Measurements from ENCODE around the gene SNX13. TPM values are rescaled to one million over a fixed set of nuclear protein-coding genes. Genes with fewer than 3 reads are reported as not detected.

SNX13 gene
- total RNA-seq, 4 donors from 2014 or later: 71.1 to 94.9 (median 80.9) TPM

DNA sequence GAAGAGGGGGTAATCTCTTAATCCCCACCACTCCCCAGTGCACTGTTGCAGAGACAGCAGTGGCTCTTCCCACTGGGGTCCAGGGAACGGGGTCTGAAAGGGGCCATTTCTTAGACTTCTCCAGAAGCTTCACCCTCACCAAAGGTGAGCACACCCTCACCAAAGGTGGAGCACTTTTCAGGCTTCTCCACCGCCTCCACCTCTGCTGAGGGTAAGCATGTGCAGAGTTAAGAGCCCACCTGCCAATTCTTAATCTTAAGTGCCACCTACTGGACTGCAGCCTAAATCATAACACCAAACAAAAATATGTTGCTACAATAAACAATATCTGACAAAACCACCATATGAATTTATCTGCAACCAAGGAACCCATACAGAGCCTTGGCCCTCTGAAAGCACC lies 27.0 kb downstream of the SNX13 start:
- TF ChIP-seq CTCF (IDR thresholded peaks at IDR 0.05; ENCODE audit: low read depth): no peak

DNA sequence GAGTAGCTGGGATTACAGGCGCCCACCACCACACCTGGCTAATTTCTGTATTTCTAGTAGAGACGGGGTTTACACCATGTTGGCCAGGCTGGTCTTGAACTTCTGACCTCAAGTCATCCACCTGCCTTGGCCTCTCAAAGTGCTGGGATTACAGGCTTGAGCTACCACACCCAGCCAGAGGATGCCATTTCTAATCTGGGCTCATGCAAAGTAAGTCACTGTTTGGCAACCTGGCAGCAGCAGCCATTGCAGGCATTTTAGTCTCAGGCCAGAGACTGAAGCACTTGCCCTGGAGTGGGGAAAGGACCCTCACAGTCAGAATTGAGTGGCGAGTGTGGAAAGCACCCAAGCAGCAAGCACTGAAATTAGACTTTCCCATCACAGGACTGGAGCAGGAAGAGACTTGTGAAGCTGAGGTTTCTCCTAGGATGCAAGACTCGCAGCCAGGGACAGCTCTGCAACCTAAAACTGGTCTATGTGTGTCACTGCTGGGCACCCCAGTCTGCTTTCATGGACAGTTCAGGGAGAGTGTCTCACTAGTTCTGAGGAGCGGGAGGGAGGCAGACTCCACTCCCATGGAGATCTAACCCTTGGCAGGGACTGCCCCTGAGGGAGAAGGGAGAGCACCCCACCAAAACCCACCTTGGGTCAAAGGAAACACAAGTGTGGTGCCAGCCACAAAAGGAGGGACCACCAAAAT lies 27.6 kb downstream of the SNX13 start:
- no peak for TF ChIP-seq CTCF (IDR thresholded peaks at IDR 0.05; ENCODE audit: low read depth)

DNA sequence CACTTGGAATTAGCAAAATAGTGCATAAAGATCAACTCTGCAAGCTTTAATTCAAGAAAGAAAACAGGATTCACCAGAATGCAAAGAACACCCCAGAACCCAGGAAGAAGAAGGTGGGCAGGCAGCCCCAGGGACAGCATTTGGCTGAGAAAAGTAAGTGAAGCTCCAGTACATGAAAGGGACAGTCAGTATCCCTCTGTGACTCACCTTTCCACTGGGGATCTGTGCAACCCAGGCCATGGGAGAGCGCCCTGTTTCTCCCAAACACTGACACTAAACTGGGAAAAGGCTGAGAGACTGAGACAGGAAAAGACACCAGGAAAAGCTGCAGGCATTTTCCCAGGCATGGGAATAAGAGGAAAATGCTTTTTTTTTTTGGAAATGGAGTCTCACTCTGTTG lies 28.2 kb downstream of the SNX13 start:
- no peak for TF ChIP-seq CTCF (IDR thresholded peaks at IDR 0.05; ENCODE audit: low read depth)

DNA sequence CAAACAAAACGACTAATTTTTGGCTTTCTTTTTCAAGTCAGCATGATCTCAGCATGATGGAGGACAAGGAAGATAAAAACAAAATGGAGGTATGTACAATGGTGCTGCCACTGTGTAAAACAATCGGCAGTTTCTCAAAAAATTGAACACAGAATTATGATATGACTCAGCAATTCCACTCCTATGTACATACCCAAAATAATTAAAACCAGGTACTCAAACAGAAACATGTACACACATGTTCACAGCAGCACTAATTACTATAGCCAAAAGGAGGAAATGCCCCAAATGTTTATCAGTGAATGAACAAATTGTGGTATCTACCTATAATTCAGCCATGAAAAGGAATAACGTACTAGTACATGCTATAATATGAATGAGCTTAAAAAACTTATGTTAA lies 29.9 kb downstream of the SNX13 start:
- no peak for TF ChIP-seq CTCF (IDR thresholded peaks at IDR 0.05; ENCODE audit: low read depth)

DNA sequence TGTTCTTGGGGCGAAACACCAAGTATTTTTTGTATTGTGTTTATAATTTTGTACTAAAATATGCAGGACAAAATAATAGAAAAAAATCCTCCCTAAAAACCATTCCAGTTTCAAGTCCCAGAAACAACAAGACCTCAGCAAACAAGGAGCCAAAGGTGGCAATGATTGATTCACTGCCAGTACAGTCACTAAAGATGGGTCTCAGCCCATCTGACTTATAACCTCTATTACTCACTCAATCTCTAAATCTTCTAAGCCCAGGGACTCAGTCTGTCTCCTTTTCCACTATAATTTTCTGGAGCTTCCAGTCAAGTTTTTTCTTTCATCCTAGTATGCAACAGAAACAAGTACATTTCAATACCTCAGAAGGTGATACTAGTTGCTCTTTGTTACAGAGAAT lies 33.3 kb downstream of the SNX13 start:
- TF ChIP-seq CTCF (IDR thresholded peaks at IDR 0.05; ENCODE audit: low read depth): no peak

DNA sequence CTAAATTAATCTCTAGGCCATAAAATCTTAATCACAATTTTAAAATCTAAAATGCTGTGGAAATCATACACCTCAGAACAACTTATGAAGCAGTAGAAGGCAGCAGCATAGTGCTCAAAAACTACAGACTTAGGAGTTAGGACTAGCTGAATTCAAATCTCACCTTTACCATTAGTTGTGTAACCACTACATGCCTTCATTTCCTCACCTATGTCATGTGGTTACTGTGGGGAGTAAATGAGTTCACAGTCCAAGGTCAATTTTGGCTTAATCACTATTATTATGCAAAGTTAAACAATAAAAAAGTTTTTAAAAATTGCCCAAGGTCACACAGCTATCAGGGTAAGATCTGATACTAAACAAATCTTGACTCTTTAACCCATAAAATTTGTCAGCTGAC lies 37.0 kb downstream of the SNX13 start:
- no peak for TF ChIP-seq CTCF (IDR thresholded peaks at IDR 0.05; ENCODE audit: low read depth)

DNA sequence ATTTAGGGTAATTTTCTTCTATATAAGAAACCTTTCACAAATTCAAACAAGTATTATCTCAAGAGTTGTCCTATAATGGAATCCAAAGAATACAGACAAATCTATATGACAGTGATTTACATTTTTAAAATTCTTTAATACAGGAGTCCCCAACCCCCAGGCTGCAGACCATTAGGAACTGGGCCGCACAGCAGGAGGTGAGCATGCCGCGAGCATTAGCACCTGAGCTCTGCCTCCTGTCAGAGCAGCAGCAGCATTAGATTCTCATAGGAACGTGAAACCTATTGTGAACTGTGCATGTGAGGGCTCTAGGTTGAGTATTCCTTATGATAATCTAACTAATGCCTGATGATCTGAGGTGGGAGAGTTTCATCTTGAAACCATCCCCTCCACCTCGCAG lies 37.7 kb downstream of the SNX13 start:
- no peak for TF ChIP-seq CTCF (IDR thresholded peaks at IDR 0.05; ENCODE audit: low read depth)
